ENCODE results near the gene TMCO4.

Gene TMCO4

GRCh38 chr1:19715334-19716203 is 84.1 kb downstream of the TMCO4 start:
- ChIA-PET CTCF (interaction anchor here (0.6 to 4.9 kb wide), 26 partner anchors 10 to 965 kb away, joined by 3 to 62 read pairs (median 4); partner anchors contain the start of gene HTR6), POLR2A (interaction anchor here (0.6 to 1.2 kb wide), 4 partner anchors 11 to 508 kb away, joined by 3 to 8 read pairs (median 4); partner anchors contain the start of gene OTUD3)
- no peaks in the 10 kb centered on the region for H3K9me3 ChIP-seq (ENCODE audit: control insufficient read depth, insufficient read depth, low read depth, low read length)
- no peak overlapping the region for H3K4me3 ChIP-seq (ENCODE audit: low read depth, low read length)
- no peak overlapping the region for H3K27ac ChIP-seq (ENCODE audit: extremely low read depth, low read depth, low read length)
- H3K36me3 ChIP-seq (ENCODE audit: control insufficient read depth in 2 of 2, insufficient read depth in 1 of 2, low read length in 2 of 2): no peaks in the 10 kb centered on the region
- H3K4me1 ChIP-seq (ENCODE audit: control insufficient read depth, insufficient read depth, low read length): no peaks in the 10 kb centered on the region
- no peak for TF ChIP-seq ZNF623 (tag by site-specific recombination; IDR thresholded peaks at IDR 0.05)
- TF ChIP-seq ZNF18 (tag by site-specific recombination; IDR thresholded peaks at IDR 0.05): no peak
- no peak for TF ChIP-seq ZNF830 (tag by site-specific recombination; IDR thresholded peaks at IDR 0.05; ENCODE audit: low read depth)
- 0 out of 2 replicates have a peak, but pooled peaks have one; percentile 26 for TF ChIP-seq ZNF561 (tag by site-specific recombination; IDR thresholded peaks at IDR 0.05; ENCODE audit: borderline replicate concordance)
- TF ChIP-seq ZNF449 (tag by site-specific recombination; IDR thresholded peaks at IDR 0.05): no peak
- 0 out of 2 replicates have a peak, but pooled peaks have one; percentile 55 for TF ChIP-seq ZNF600 (tag by site-specific recombination; IDR thresholded peaks at IDR 0.05)
- peak; percentile 74 for TF ChIP-seq KLF9 (tag by site-specific recombination; IDR thresholded peaks at IDR 0.05; ENCODE audit: low read depth)
- TF ChIP-seq ZXDB (tag by site-specific recombination; IDR thresholded peaks at IDR 0.05): no peak
- TF ChIP-seq ZBTB17 (tag by site-specific recombination; IDR thresholded peaks at IDR 0.05): 0 out of 2 replicates have a peak, but pooled peaks have one; percentile 22
- TF ChIP-seq GLIS2 (tag by site-specific recombination; IDR thresholded peaks at IDR 0.05): peak; percentile 34; the same call in 1 of the 2 replicates
- peak; percentile 91 for TF ChIP-seq FEZF1 (tag by site-specific recombination; IDR thresholded peaks at IDR 0.05)
- TF ChIP-seq TCF7L2 (IDR thresholded peaks at IDR 0.05; ENCODE audit: borderline replicate concordance, low read depth, low read length): no peak
- no peak for TF ChIP-seq ZNF221 (tag by site-specific recombination; IDR thresholded peaks at IDR 0.05; ENCODE audit: borderline replicate concordance)
- TF ChIP-seq HIC1 (tag by site-specific recombination; IDR thresholded peaks at IDR 0.05): peak; percentile 89
- no peak for TF ChIP-seq ZNF843 (tag by site-specific recombination; IDR thresholded peaks at IDR 0.05)
- TF ChIP-seq ZNF488 (tag by site-specific recombination; IDR thresholded peaks at IDR 0.05): no peak
- no peak for TF ChIP-seq ZNF23 (tag by site-specific recombination; IDR thresholded peaks at IDR 0.05; ENCODE audit: borderline replicate concordance)
- TF ChIP-seq ZNF16 (tag by site-specific recombination; IDR thresholded peaks at IDR 0.05; ENCODE audit: low read depth): no peak
- no peak for TF ChIP-seq ZNF10 (tag by site-specific recombination; IDR thresholded peaks at IDR 0.05)
- peak; percentile 96 for TF ChIP-seq ZNF2 (tag by site-specific recombination; IDR thresholded peaks at IDR 0.05)
- TF ChIP-seq WT1 (tag by site-specific recombination; IDR thresholded peaks at IDR 0.05): no peak
- no peak for TF ChIP-seq ZNF280D (tag by site-specific recombination; IDR thresholded peaks at IDR 0.05)
- TF ChIP-seq ZNF692 (tag by site-specific recombination; IDR thresholded peaks at IDR 0.05): no peak
- TF ChIP-seq SP3 (tag by site-specific recombination; IDR thresholded peaks at IDR 0.05): peak; percentile 21
- no peak for TF ChIP-seq ZNF248 (tag by site-specific recombination; IDR thresholded peaks at IDR 0.05)
- no peak for TF ChIP-seq ZFP41 (tag by site-specific recombination; IDR thresholded peaks at IDR 0.05; ENCODE audit: borderline replicate concordance)
